A549 (cell line): ENCODE measurements around the gene SLC14A1. TPM values are rescaled to one million over a fixed set of nuclear protein-coding genes. Genes with fewer than 3 reads are reported as not detected.

Experiments used
- ATAC-seq, 2 experiments: fragments of 200-7000 bp in 1 of 2; fragments of >200 bp in 1 of 2; cut with Nextera tagmentation in 1 of 2; cut with Tn5 transposase in 1 of 2; 3 replicates each; pipeline versions ENCODE4 v1.8.0 to v1.9.1; 2018 to 2020; ENCODE audit warnings: mild to moderate bottlenecking in 1 of 2, moderate library complexity in 1 of 2
- CTCF ChIA-PET: fragments of 300-600 bp; sonication (Branson Sonifier 250); formaldehyde crosslinking; extraction: SDS; loops from one replicate; lab custom pipeline; 2021; ENCODE audit warnings: antibody characterized with exemption, inconsistent platforms; lab: Yijun Ruan, JAX
- POLR2A ChIA-PET: fragments of 350-600 bp; formaldehyde crosslinking; extraction: SDS; loops from one replicate; lab custom pipeline; 2021; ENCODE audit warnings: antibody characterized with exemption, inconsistent platforms; lab: Yijun Ruan, JAX
- DNase-seq, 2 experiments: peaks; one replicate each; pipeline versions ENCODE4 v3.0.0 to v3.0.0-alpha.2; 2011 to 2016; ENCODE audit warnings: low read depth in 1 of 2, low spot score in 1 of 2
- FAIRE-seq: peaks from 2 replicates; lab custom pipeline; 2011; peaks lifted over from hg19 to GRCh38; lab: Jason Lieb, UNC
- H3K27ac ChIP-seq, 2 experiments: fragments of >200 bp; sonication (Bioruptor Twin); formaldehyde crosslinking; 3 replicates each; pipeline ENCODE4 v1.5.1; 2016 to 2017
- H3K4me1 ChIP-seq: fragments of >200 bp; sonication (Bioruptor Twin); formaldehyde crosslinking; 3 replicates; pipeline ENCODE4 v1.6.1; 2016
- H3K4me2 ChIP-seq: fragments of >200 bp; sonication (Bioruptor Twin); formaldehyde crosslinking; 3 replicates; pipeline ENCODE4 v1.6.1; 2016
- H3K4me3 ChIP-seq: fragments of >200 bp; sonication (Bioruptor Twin); formaldehyde crosslinking; 3 replicates; pipeline ENCODE4 v1.5.1; 2016
- H3K9me3 ChIP-seq: fragments of >200 bp; sonication (Bioruptor Twin); formaldehyde crosslinking; 3 replicates; pipeline ENCODE4 v1.6.1; 2016
- CHD4 ChIP-seq: fragments of 200-600 bp; sonication (generic); IDR thresholded peaks from 2 replicates; pipeline ENCODE4 v1.6.1; 2016; ENCODE audit warnings: antibody characterized with exemption, mild to moderate bottlenecking, borderline replicate concordance
- CTCF ChIP-seq: fragments of >200 bp; sonication (Bioruptor Twin); formaldehyde crosslinking; IDR thresholded peaks from 3 replicates; pipeline ENCODE4 v1.5.1; 2016
- EHF ChIP-seq: fragments of 250-450 bp; sonication (Bioruptor Pico); IDR thresholded peaks from 2 replicates; pipeline ENCODE4 v1.5.0; 2020; ENCODE audit warnings: mild to moderate bottlenecking
- EHMT2 ChIP-seq: fragments of 200-600 bp; sonication (generic); IDR thresholded peaks from 2 replicates; pipeline ENCODE4 v1.6.1; 2016; ENCODE audit warnings: antibody characterized with exemption, low read depth, mild to moderate bottlenecking, moderate library complexity
- FOSL2 ChIP-seq, 2 experiments: fragments of 450-650 bp in 1 of 2; fragments of >200 bp in 1 of 2; sonication (Bioruptor Twin) in 1 of 2; formaldehyde crosslinking; IDR thresholded peaks; 2 replicates each; pipeline versions ENCODE4 v1.5.0 to v1.6.1; 2016 to 2020; ENCODE audit warnings: mild to moderate bottlenecking in 1 of 2, moderate library complexity in 1 of 2
- GATA3 ChIP-seq: IDR thresholded peaks from 2 replicates; pipeline ENCODE4 v1.6.1; 2012; ENCODE audit warnings: borderline replicate concordance
- HEYL ChIP-seq: fragments of 250-450 bp; sonication (Bioruptor Pico); IDR thresholded peaks from 2 replicates; pipeline ENCODE4 v1.8.0; 2021; ENCODE audit warnings: mild to moderate bottlenecking, moderate library complexity
- HOXB5 ChIP-seq: fragments of 250-450 bp; sonication (Bioruptor Pico); IDR thresholded peaks from 2 replicates; pipeline ENCODE4 v1.5.0; 2020; ENCODE audit warnings: mild to moderate bottlenecking, moderate library complexity
- KDM1A ChIP-seq: fragments of 200-600 bp; sonication (generic); IDR thresholded peaks from 2 replicates; pipeline ENCODE4 v1.6.1; 2016; ENCODE audit warnings: low read depth, mild to moderate bottlenecking
- KDM5A ChIP-seq: fragments of 200-600 bp; sonication (generic); IDR thresholded peaks from 2 replicates; pipeline ENCODE4 v1.6.1; 2016; ENCODE audit warnings: antibody characterized with exemption, mild to moderate bottlenecking
- MAFK ChIP-seq: fragments of 450-650 bp; IDR thresholded peaks from 2 replicates; pipeline ENCODE4 v1.6.1; 2014; ENCODE audit not compliant: partially characterized antibody
- NPAS2 ChIP-seq: fragments of 250-450 bp; sonication (Bioruptor Pico); IDR thresholded peaks from 2 replicates; pipeline ENCODE4 v1.8.0; 2022; ENCODE audit warnings: mild to moderate bottlenecking, moderate library complexity, borderline replicate concordance
- POLR2AphosphoS2 ChIP-seq: conservative IDR thresholded peaks from 2 replicates; pipeline ENCODE4 v1.6.1; 2012; ENCODE audit warnings: low read length, improper control_type of control experiment, inconsistent platforms
- RCOR1 ChIP-seq: fragments of 150-350 bp; IDR thresholded peaks from 2 replicates; pipeline ENCODE4 v1.6.1; 2014; ENCODE audit warnings: antibody characterized with exemption, low read length, low read depth
- ZFP36 ChIP-seq: fragments of 450-650 bp; IDR thresholded peaks from 2 replicates; pipeline ENCODE4 v1.6.1; 2014; ENCODE audit warnings: borderline replicate concordance; ENCODE audit not compliant: partially characterized antibody
- ZNF302 ChIP-seq: fragments of 250-450 bp; sonication (Bioruptor Pico); IDR thresholded peaks from 2 replicates; pipeline ENCODE4 v1.9.0; 2021; ENCODE audit warnings: inconsistent platforms, mild to moderate bottlenecking, moderate library complexity
- WGBS: methylation state at CpG from one replicate; pipeline ENCODE4 v1.1.6; 2017; ENCODE audit errors: missing lambda C conversion rate; 5-methylcytosine and 5-hydroxymethylcytosine counted together
- polyA minus RNA-seq: library from RNA; depleted of rRNA, polyadenylated mRNA; stranded (reverse); fragments of >200 nt; gene quantifications from 2 replicates; pipeline ENCODE4 v1.2.3, GENCODE V29; 2011; rRNA and poly(A)+ RNA removed
- polyA plus RNA-seq, 4 experiments: library from polyadenylated mRNA; depleted of rRNA in 3 of 4; stranded (reverse); fragments of >200 nt; fragmentation: RNase III in 1 of 4; extraction: RNeasy Plus Mini Kit Qiagen cat#74134 plus additional on column Dnase treatment in 1 of 4; gene quantifications; 2 replicates in 3 of 4; 3 replicates in 1 of 4; pipeline ENCODE4 v1.2.3, GENCODE V29; 2011 to 2017
- TF ChIP-seq, protein P1 (sequence below): fragments of >200 bp; sonication (Bioruptor Twin); formaldehyde crosslinking; IDR thresholded peaks from 2 replicates; pipeline ENCODE4 v1.6.1; 2016
- TF ChIP-seq, protein P2 (sequence below): IDR thresholded peaks from 2 replicates; pipeline ENCODE4 v1.6.1; 2012; ENCODE audit warnings: low read depth, borderline replicate concordance
- TF ChIP-seq, protein P3 (sequence below): fragments of 150-350 bp; IDR thresholded peaks from 2 replicates; pipeline ENCODE4 v1.6.1; 2014; ENCODE audit warnings: low read depth, mild to moderate bottlenecking, low read length
- TF ChIP-seq, protein P4 (sequence below): fragments of 250-450 bp; sonication (Bioruptor Pico); IDR thresholded peaks from 2 replicates; pipeline ENCODE4 v1.5.0; 2020; ENCODE audit warnings: low read depth, mild to moderate bottlenecking, moderate library complexity

SLC14A1 gene
- polyA plus RNA-seq (2011; rRNA removed): 0.23 and 0.41 TPM in 2 replicates
- polyA plus RNA-seq (2012; cell fraction: cytosol; rRNA removed): 0.05 and 0.08 TPM in 2 replicates
- polyA plus RNA-seq (2012; cell fraction: nucleus; rRNA removed): 0.18 and 0.30 TPM in 2 replicates
- polyA plus RNA-seq (2017; fragmentation: RNase III; extraction: RNeasy Plus Mini Kit Qiagen cat#74134 plus additional on column Dnase treatment): not detected in 3 replicates
- 0.68 and 1.2 TPM in 2 replicates for polyA minus RNA-seq

DNA sequence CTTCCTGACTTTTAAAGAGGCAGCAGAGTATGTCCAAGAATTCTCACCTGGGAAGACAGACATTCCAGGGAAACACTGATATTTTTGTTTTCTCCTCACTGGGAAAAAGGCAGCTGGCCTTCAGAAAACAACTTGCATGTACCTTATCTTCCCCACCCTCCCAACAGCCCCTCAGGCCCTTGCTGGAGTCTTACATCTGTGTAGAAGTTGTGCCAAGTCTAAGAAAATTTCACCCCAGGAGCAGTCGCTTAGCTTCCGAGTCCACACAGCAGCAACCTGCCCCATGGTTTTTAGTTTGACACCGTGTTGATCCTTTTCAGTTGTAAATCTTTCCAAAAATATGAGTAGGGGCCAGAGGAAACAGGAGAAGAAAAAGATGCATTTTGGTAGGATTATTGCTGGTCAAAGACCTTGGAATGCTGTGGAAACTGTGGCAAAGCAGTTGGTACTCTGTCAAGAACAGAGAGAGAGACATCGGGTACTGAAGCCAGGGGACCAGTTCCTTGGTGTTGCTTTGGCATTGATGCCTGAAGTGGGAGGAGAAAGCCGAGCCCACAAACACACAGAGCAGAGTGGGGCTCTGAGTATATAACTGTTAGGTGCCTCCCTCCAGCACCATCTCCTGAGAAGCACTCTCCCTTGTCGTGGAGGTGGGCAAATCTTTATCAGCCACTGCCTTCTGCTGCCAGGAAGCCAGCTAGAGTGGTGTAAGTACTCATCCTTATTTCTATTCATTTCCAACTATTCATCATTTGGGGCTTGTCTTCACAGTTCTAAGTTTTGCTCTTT is at the start of gene SLC14A1:
Gene SLC14A1 (plus strand): TSS at position 615 of the 789 bp plus-strand sequence. CDS start 6,140 bp downstream, outside the sequence.
- POLR2A ChIA-PET: interaction anchor here (1.2 kb wide), 1 partner anchor 51 kb away, joined by 4 read pairs; no protein-coding TSS in a partner anchor

GRCh38 chr18:45677276-45677807 is 46.6 kb upstream of the SLC14A1 start:
- FAIRE-seq: no peak
- ChIA-PET POLR2A (no interaction called here), CTCF (interaction anchor here (1.2 to 1.8 kb wide), 2 partner anchors 56 to 202 kb away, joined by 3 to 7 read pairs; no protein-coding TSS in a partner anchor)
- DNase-seq: no peak
- Histone ChIP-seq H3K27ac (no peak overlapping the region), H3K9me3 (no peaks in the 10 kb centered on the region), H3K4me3 (no peak overlapping the region), H3K4me1 (no peaks in the 10 kb centered on the region), H3K4me2 (no peak overlapping the region)
- TF ChIP-seq EHMT2: no peak
- TF ChIP-seq, protein P1, sequence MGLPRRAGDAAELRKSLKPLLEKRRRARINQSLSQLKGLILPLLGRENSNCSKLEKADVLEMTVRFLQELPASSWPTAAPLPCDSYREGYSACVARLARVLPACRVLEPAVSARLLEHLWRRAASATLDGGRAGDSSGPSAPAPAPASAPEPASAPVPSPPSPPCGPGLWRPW: no peak
- TF ChIP-seq MAFK: peak; percentile 62
- no peak for TF ChIP-seq NPAS2 (CRISPR knock-in tag)
- TF ChIP-seq, protein P2, sequence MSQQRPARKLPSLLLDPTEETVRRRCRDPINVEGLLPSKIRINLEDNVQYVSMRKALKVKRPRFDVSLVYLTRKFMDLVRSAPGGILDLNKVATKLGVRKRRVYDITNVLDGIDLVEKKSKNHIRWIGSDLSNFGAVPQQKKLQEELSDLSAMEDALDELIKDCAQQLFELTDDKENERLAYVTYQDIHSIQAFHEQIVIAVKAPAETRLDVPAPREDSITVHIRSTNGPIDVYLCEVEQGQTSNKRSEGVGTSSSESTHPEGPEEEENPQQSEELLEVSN: no peak
- TF ChIP-seq HEYL (CRISPR knock-in tag): no peak
- ATAC-seq: no peak
- WGBS: 65% methylated on average over 4 of the region's 4 CpGs

More for the DNA sequence above, at the start of gene SLC14A1:
- CTCF ChIA-PET: interaction anchor here (0.6 to 9.1 kb wide), 21 partner anchors 8 to 157 kb away, joined by 3 to 76 read pairs (median 6); no protein-coding TSS in a partner anchor
- TF ChIP-seq, protein P3, sequence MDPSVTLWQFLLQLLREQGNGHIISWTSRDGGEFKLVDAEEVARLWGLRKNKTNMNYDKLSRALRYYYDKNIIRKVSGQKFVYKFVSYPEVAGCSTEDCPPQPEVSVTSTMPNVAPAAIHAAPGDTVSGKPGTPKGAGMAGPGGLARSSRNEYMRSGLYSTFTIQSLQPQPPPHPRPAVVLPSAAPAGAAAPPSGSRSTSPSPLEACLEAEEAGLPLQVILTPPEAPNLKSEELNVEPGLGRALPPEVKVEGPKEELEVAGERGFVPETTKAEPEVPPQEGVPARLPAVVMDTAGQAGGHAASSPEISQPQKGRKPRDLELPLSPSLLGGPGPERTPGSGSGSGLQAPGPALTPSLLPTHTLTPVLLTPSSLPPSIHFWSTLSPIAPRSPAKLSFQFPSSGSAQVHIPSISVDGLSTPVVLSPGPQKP: no peak
- TF ChIP-seq HOXB5 (no peak), EHMT2 (no peak), RCOR1 (no peak), CTCF (no peak), POLR2AphosphoS2 (no peak), NPAS2 (CRISPR knock-in tag) (no peak), FOSL2 (IDR thresholded peaks at IDR 0.05) (no peak), FOSL2 (CRISPR knock-in tag; IDR thresholded peaks at IDR 0.05) (no peak), ZNF302 (CRISPR knock-in tag) (no peak), KDM5A (no peak), ZFP36 (no peak), KDM1A (no peak), MAFK (no peak), CHD4 (no peak), EHF (CRISPR knock-in tag) (no peak), GATA3 (no peak)
- TF ChIP-seq, protein P4, sequence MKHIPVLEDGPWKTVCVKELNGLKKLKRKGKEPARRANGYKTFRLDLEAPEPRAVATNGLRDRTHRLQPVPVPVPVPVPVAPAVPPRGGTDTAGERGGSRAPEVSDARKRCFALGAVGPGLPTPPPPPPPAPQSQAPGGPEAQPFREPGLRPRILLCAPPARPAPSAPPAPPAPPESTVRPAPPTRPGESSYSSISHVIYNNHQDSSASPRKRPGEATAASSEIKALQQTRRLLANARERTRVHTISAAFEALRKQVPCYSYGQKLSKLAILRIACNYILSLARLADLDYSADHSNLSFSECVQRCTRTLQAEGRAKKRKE: no peak
- TF ChIP-seq, all 56 proteins: peak for 0
- FAIRE-seq (no peak), DNase-seq (no peak), ATAC-seq (no peak)
- Histone ChIP-seq H3K4me3 (no peak within 1 kb of the TSS), H3K9me3 (no peaks in the 10 kb centered on the region), H3K27ac (peak within 1 kb of the TSS in 1 of 2 experiments; percentile 39; a peak in 1 of 6 replicates), H3K4me2 (no peak within 1 kb of the TSS), H3K4me1 (no peaks in the 10 kb centered on the region)
- WGBS: 57% methylated on average over 6 of the region's 6 CpGs
